Measurements from ENCODE around the gene THBS4.

Gene THBS4

DNA sequence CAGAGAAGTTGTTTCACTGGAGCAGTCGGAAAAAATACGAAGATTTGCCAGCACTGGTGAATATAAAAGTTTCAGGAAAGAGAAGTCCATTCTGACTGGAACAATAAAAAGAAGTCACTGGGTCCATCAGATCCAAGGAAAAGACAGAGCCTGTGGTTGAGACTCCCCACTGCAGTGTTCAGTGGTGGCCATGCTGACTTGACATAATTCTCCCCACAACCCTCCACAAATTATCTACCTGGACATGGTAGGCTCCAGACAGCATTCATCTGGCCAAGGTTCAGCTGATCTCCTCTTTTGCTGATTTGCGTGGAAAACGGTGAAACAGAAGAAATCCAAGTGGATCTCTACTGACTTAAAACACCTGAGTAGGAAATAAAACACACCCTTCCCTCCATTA lies 8.0 kb downstream of the THBS4 start:
- FAIRE-seq = no peak

GRCh38 chr5:80048084-80048780 lies 13.1 kb downstream of the THBS4 start:
- DNase-seq (ENCODE audit: low spot score) (no peak), FAIRE-seq (no peak)

More for the DNA sequence above, 8.0 kb downstream of the THBS4 start:
- no peak for DNase-seq (ENCODE audit: low spot score)

DNA sequence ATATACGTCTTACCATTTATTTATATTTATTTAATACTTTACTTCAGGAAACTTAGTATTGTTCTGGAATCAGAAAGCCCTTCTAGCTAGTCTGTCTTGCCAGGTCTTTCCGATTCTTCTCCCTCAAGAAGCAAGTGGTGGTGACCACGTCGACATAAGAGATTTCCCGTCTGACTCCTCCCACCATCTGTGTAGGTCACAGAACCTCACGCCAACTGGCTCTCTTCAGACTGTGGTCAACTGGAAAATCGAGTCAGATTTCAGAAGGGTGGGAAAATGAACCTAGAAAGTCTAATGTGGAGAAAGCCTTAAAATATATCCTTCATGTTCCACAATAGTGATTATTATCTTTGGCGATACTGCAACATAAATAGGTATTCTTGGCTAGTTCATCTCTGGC lies 17.3 kb downstream of the THBS4 start:
- FAIRE-seq (no peak), DNase-seq (ENCODE audit: low spot score) (no peak)

DNA sequence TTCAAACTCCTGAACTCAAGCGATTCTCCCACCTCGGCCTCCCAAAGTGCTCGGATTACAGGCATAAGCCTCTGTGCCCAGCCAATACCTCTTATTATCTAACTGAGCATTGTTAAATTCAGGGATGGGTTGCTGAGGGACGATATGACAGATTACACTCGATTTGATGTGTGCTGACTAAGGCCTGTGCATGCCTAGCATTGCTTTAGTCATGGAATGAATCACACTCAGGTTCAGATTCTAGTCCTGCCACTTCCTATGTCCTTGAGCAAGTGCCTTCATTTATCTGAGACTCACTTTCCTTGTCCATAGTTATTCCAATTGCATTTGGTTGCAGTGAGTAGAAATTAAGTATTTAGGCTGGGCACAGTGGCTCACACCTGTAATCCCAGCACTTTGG lies 19.5 kb downstream of the THBS4 start:
- FAIRE-seq = no peak

DNA sequence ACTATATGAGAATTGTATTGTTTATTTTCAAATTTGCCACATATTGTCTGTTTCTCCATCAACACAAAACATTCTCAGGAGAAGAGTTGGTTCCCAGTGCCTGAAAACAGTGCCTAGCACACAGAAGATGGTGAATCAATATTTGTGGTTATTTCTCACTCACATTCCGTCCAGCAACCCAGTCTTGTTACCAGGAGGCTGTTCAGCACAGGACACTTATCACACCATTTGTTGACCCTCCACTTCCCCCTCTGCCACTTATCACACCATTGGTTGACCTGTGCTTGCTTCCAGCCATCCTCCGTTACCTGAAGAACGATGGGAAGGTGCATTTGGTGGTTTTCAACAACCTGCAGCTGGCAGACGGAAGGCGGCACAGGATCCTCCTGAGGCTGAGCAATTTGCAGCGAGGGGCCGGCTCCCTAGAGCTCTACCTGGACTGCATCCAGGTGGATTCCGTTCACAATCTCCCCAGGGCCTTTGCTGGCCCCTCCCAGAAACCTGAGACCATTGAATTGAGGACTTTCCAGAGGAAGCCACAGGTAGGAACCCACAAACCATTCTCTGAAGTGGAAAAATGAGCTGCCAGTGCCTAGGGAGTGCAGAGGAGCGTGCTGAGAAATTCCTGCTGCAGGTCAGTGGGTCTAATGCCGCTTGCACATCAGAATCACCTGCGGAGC lies 20.5 kb downstream of the THBS4 start:
- DNase-seq (ENCODE audit: low spot score) = no peak
- FAIRE-seq = no peak

More for the DNA sequence above, 19.5 kb downstream of the THBS4 start:
- peak; percentile 49 for DNase-seq (ENCODE audit: low spot score)

DNA sequence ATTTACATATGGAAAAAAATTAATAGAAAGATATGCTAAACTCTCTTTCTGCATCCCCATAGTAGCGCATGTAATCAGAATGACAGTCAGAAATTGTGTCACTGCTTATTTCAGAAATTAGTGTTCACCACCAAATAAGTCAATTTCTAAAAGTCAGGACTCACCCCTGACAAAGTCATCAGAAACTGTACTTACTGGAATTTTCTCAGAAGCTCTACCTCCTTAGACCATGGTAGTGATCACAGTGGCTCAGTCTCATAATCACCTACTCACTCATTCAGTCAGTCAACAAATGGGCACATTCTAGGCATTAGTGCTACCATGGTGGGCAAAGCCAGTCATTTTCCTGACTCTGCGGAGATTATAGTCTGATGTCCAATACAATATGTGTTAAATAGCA lies 22.0 kb downstream of the THBS4 start:
- FAIRE-seq = no peak

GRCh38 chr5:80057921-80058320 lies 22.8 kb downstream of the THBS4 start:
- FAIRE-seq = no peak

More for the DNA sequence above, 22.0 kb downstream of the THBS4 start:
- DNase-seq (ENCODE audit: low spot score) = no peak

DNA sequence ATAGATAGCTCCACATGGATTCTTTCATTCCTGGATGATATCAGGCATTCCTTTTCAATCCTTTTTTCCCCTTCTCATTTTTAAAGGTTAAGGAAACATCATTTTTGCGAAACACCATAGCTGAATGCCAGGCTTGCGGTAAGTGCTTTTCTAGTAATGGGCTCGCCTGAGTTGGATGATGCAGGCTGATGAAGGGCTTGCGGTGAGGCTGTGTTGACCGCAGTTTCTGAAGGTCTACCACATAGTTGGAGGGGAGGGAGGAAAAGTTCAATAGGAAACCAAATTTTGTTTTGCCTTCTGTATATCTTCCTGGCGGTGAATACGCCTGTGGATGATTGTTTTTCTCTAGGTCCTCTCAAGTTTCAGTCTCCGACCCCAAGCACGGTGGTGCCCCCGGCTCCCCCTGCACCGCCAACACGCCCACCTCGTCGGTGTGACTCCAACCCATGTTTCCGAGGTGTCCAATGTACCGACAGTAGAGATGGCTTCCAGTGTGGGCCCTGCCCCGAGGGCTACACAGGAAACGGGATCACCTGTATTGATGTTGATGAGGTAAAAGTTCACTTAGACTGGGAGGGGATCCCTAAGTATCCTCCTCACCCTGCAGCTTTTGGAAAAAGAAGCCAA lies 24.3 kb downstream of the THBS4 start:
- FAIRE-seq (no peak), DNase-seq (ENCODE audit: low spot score) (no peak)

More at GRCh38 chr5:80057921-80058320, 22.8 kb downstream of the THBS4 start:
- DNase-seq (ENCODE audit: low spot score) = no peak

- FAIRE-seq (no peak), DNase-seq (ENCODE audit: low spot score) (no peak)
Measured at GRCh38 chr5:80060966-80061365, 25.8 kb downstream of the THBS4 start.

GRCh38 chr5:80061547-80061946 lies 26.4 kb downstream of the THBS4 start:
- FAIRE-seq (no peak), DNase-seq (ENCODE audit: low spot score) (no peak)

DNA sequence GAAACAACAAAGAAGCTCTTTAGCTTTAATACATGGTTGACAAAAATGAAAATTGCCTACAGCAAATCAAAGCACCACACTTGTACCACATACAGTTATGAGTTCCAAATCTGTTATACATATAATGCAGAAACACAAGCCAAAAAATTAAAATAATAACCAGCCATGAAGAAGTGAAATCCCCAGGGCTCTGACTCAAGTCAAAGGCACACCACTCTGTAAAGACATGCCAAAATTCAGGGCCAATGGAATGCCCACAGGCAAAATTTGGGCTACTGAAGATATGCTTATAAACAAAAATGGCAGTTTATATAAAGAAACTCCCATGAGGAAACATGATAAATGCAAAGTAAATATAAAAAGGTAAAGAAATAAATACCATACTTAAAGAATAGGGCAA lies 29.0 kb downstream of the THBS4 start:
- DNase-seq (ENCODE audit: low spot score) (no peak), FAIRE-seq (no peak)

GRCh38 chr5:80067016-80067415 lies 31.9 kb downstream of the THBS4 start:
- DNase-seq (ENCODE audit: low spot score) (no peak), FAIRE-seq (no peak)

DNA sequence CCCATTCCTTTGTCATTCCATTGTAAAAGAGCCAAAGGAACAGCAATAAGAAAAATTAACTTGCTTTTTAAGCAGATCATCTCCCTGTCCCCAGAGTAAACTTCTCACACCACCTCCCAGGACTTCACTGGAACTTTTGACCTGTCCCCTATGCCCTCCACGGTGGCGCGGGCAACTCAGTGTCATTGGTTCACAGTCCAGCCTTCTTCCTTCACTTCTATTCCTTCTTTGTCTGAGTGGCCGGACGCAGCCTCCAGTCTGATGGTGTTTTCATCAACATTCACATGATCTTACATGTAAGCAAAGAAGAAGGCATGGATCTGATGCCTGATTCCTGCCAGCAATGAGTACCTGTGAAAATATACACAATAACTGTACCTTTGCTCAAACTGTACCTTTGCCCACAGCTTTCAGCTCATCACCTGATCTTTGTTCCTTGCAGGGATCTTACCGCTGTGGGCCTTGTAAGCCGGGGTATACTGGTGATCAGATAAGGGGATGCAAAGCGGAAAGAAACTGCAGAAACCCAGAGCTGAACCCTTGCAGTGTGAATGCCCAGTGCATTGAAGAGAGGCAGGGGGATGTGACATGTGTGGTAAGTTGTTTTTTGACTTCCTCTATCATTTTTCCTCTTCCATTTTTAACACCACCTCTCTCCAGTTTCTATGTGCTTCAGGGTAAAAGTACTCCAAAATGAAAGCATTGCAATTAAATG lies 32.5 kb downstream of the THBS4 start:
- DNase-seq (ENCODE audit: low spot score) = no peak
- FAIRE-seq = no peak

- FAIRE-seq (no peak), DNase-seq (ENCODE audit: low spot score) (no peak)
Measured at GRCh38 chr5:80068246-80068636, 33.1 kb downstream of the THBS4 start.

DNA sequence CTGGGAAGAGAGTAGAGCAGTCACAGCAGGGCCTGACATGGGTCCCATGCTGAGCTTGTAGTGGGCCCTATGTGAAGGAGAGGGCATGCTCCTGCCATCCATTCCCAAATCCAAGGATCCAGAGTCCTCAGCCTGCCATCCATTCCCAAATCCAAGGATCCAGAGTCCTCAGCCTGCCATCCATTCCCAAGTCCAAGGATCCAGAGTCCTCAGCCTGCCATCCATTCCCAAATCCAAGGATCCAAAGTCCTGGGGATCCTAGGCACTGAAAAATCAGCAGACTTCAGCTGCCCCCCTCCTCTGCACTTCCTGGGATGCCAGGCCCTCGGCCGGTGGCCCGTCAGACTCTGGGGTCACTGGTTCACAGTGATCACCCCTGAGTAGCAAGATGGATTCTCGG lies 33.6 kb downstream of the THBS4 start:
- no peak for FAIRE-seq
- no peak for DNase-seq (ENCODE audit: low spot score)

DNA sequence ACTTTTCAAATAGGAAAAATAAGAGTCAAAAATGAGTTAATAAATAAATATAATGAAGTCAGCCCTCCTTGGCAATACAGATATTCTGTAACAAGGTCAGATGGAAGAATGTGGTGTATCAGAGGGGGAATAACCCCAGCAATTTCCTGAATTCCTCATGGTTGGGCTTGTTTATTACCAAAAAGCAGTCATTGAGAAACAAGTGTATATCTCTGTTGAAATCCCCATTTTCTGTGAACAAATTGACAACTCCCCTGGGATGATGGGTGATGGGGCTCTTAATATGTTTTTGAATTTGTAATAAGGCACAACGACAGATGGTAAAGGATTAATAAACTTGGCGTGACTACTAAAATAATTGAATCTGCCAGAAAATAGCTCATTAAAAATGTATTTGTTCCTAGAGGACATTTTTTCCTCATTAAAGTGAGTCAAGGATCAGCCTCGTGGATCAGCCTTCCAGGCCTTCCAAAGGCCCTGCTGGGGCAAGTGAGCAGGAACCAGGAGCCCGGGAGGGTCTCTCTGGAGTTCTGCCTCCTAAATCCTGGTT lies 34.2 kb downstream of the THBS4 start:
- DNase-seq (ENCODE audit: low spot score) (no peak), FAIRE-seq (no peak)

GRCh38 chr5:80069918-80070318 lies 34.8 kb downstream of the THBS4 start:
- FAIRE-seq (no peak), DNase-seq (ENCODE audit: low spot score) (no peak)

GRCh38 chr5:80070338-80071056 lies 35.3 kb downstream of the THBS4 start:
- no peak for DNase-seq (ENCODE audit: low spot score)
- no peak for FAIRE-seq

GRCh38 chr5:80071510-80072021 lies 36.4 kb downstream of the THBS4 start:
- FAIRE-seq (no peak), DNase-seq (ENCODE audit: low spot score) (no peak)

GRCh38 chr5:80072103-80073073 lies 37.2 kb downstream of the THBS4 start:
- DNase-seq (ENCODE audit: low spot score) = no peak
- FAIRE-seq = no peak

Data from urothelium cell line (cell line).